ENCODE results near the gene PLCB1.

- TF ChIP-seq EZH2 (IDR thresholded peaks at IDR 0.05; ENCODE audit: borderline replicate concordance, low read length) (no peak), CTCF (IDR thresholded peaks at IDR 0.05; ENCODE audit: low read length) (no peak)
These were observed 281.6 kb downstream of the PLCB1 start for GRCh38 chr20:8413691-8414090.
